Right lobe of liver (tissue), 6 donors: ENCODE results near the gene RLF. TPM values are rescaled to one million over a fixed set of nuclear protein-coding genes. Genes with fewer than 3 reads are reported as not detected.

Experiments
- ATAC-seq, 4 donors: fragments of 200-7000 bp; cut with Tn5 transposase; one replicate each; pipeline ENCODE4 v1.9.1; 2020; ENCODE audit warnings: mild to moderate bottlenecking in 4 of 4, moderate library complexity in 4 of 4
- DNase-seq, 3 donors: peaks; one replicate each; pipeline ENCODE4 v3.0.0-alpha.2; 2020
- H3K27ac ChIP-seq, 3 donors: fragments of 200-600 bp; one replicate each; pipeline ENCODE4 v1.8.0; 2022
- H3K27me3 ChIP-seq, 2 donors: fragments of 200-600 bp; one replicate each; pipeline ENCODE4 v1.8.0; 2022
- H3K36me3 ChIP-seq, 4 donors: fragments of 200-600 bp; sonication (generic) in 1 of 4; one replicate each; pipeline versions ENCODE4 v1.5.1 to v1.8.0; 2017 to 2022; ENCODE audit warnings: control low read depth in 1 of 4
- H3K4me1 ChIP-seq, 4 donors: fragments of 200-600 bp; sonication (generic) in 1 of 4; one replicate each; pipeline versions ENCODE4 v1.5.1 to v1.8.0; 2017 to 2022; ENCODE audit warnings: control low read depth in 1 of 4
- H3K4me3 ChIP-seq, 3 donors: fragments of 200-600 bp; one replicate each; pipeline ENCODE4 v1.8.0; 2022
- H3K9me3 ChIP-seq, 4 donors: fragments of 200-600 bp; sonication (generic) in 1 of 4; one replicate each; pipeline versions ENCODE4 v1.5.1 to v1.8.0; 2017 to 2022; ENCODE audit warnings: control low read depth in 1 of 4
- POLR2A ChIP-seq: fragments of 450-650 bp; IDR thresholded peaks from one replicate; pipeline ENCODE4 v1.6.1; 2017; ENCODE audit warnings: antibody characterized with exemption, mild to moderate bottlenecking
- WGBS: methylation state at CpG from one replicate; pipeline ENCODE4 v1.1.6; 2018; ENCODE audit warnings: low coverage, low lambda C conversion rate; ENCODE audit not compliant: insufficient coverage; ENCODE audit errors: missing lambda C conversion rate; 5-methylcytosine and 5-hydroxymethylcytosine counted together
- intact Hi-C, 2 donors: fragments of 100-400 bp; cut with DNase I; formaldehyde crosslinking; loops; one replicate each; pipeline versions ENCODE4 v1.11.2 to v1.14.1; 2022
- total RNA-seq, 6 experiments: library from RNA; depleted of rRNA in 2 of 6; stranded (reverse); fragments of >200 nt in 2 of 6; fragmentation: NEBNext Ultra II Directional in 3 of 6; extraction: Animal tissue kit (Norgen Biotek cat#: 25700) in 3 of 6; gene quantifications; one replicate each; pipeline versions ENCODE4 v1.1.0 to v1.2.4, GENCODE V29; 2016 to 2023
- TF ChIP-seq, protein P1 (sequence below), 4 donors: fragments of 200-600 bp in 3 of 4; fragments of 450-650 bp in 1 of 4; IDR thresholded peaks; one replicate each; pipeline versions ENCODE4 v1.5.1 to v1.8.0; 2016 to 2022; ENCODE audit warnings: antibody characterized with exemption in 4 of 4, mild to moderate bottlenecking in 2 of 4
- donor health status: DM: no; HTN: yes; CAD: no.
- donor health status: DM: no; HTN: no; CAD: no.
- donor health status: DM: no; HTN: no; CAD: no.
- donor health status: DM: no; HTN: yes; CAD: no.
- donor health status: DM: no; HTN: yes; CAD: no.

RLF gene
- total RNA-seq, 6 experiments from 2014 or later = 4.6 to 12.3 (median 6.0) TPM

GRCh38 chr1:40265919-40266318 lies 104.7 kb downstream of the RLF start:
- peaks cover 2 to 49% (median 19%) of the 10 kb centered on the region in 4 donors for H3K36me3 ChIP-seq

DNA sequence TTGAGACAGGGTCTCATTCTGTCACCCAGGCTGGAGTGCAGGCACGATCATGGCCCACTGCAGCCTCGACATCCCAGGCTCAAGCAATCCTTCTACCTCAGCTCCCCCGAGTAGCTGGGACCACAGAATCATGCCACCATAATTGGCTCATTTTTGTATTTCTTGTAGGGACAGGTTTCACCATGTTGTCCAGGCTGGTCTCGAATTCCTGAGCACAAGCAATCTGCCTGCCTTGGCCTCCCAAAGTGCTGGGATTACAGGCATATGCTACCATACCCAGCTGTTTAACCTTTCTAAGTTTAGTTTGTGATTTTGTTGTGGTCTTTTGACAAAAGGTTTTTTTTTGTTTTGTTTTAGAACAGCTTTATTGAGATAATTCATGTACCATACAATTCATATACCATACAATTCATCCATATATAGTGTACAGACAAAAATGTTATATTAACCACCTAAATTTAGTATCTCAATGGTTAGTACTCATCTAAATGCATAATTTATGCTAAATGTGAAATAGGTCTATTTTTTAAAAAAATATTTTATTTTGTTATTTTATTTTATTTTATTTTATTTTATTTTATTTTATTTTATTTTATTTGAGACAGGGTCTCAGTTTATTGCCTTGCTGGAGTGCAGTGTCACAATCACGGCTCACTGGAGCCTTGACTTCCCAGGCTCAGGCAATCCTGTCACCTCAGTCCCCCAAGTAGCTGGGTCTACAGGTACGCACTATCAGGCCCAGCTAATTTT lies 105.8 kb downstream of the RLF start:
- ATAC-seq = peak in 1 of 4 donors; percentile 6
- 96% methylated on average over 3 of the region's 6 CpGs for WGBS
- DNase-seq = no peak
- peaks cover 0 to 16% (median 3%) of the 10 kb centered on the region in 4 donors for H3K4me1 ChIP-seq
- H3K9me3 ChIP-seq = no peaks in the 10 kb centered on the region
- TF ChIP-seq, protein P1, sequence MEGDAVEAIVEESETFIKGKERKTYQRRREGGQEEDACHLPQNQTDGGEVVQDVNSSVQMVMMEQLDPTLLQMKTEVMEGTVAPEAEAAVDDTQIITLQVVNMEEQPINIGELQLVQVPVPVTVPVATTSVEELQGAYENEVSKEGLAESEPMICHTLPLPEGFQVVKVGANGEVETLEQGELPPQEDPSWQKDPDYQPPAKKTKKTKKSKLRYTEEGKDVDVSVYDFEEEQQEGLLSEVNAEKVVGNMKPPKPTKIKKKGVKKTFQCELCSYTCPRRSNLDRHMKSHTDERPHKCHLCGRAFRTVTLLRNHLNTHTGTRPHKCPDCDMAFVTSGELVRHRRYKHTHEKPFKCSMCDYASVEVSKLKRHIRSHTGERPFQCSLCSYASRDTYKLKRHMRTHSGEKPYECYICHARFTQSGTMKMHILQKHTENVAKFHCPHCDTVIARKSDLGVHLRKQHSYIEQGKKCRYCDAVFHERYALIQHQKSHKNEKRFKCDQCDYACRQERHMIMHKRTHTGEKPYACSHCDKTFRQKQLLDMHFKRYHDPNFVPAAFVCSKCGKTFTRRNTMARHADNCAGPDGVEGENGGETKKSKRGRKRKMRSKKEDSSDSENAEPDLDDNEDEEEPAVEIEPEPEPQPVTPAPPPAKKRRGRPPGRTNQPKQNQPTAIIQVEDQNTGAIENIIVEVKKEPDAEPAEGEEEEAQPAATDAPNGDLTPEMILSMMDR (IDR thresholded peaks at IDR 0.05) = no peak
- no peak for TF ChIP-seq POLR2A
- H3K36me3 ChIP-seq = peaks cover 4 to 49% (median 15%) of the 10 kb centered on the region in 4 donors
- intact Hi-C loops = no loop called here
- no peak overlapping the region for H3K4me3 ChIP-seq
- peak overlapping the region; percentile 60 to 83 (median 69) for H3K27ac ChIP-seq
- no peaks in the 10 kb centered on the region for H3K27me3 ChIP-seq

More at GRCh38 chr1:40265919-40266318, 104.7 kb downstream of the RLF start:
- Histone ChIP-seq H3K4me3 (no peak overlapping the region), H3K27ac (no peak overlapping the region), H3K27me3 (no peaks in the 10 kb centered on the region), H3K9me3 (no peaks in the 10 kb centered on the region), H3K4me1 (peaks cover 0 to 16% (median 3%) of the 10 kb centered on the region in 4 donors)
- TF ChIP-seq, protein P1 (IDR thresholded peaks at IDR 0.05) = no peak
- no peak for TF ChIP-seq POLR2A
- DNase-seq (no peak), ATAC-seq (no peak)
- intact Hi-C loops = no loop called here

- TF ChIP-seq, protein P1 (IDR thresholded peaks at IDR 0.05) = no peak
- no peak for TF ChIP-seq POLR2A
- WGBS = 22% methylated on average over 2 of the region's 2 CpGs
- peak; percentile 91 to 96 (median 93) for ATAC-seq
- Histone ChIP-seq H3K4me3 (no peak overlapping the region), H3K9me3 (no peaks in the 10 kb centered on the region), H3K4me1 (peaks cover 0 to 16% (median 3%) of the 10 kb centered on the region in 4 donors), H3K27me3 (no peaks in the 10 kb centered on the region), H3K36me3 (peaks cover 4 to 47% (median 12%) of the 10 kb centered on the region in 4 donors), H3K27ac (peak overlapping the region; percentile 60 to 83 (median 69))
- intact Hi-C loops = no loop called here
- no peak for DNase-seq
Observed at GRCh38 chr1:40267767-40268187, 106.6 kb downstream of the RLF start.

DNA sequence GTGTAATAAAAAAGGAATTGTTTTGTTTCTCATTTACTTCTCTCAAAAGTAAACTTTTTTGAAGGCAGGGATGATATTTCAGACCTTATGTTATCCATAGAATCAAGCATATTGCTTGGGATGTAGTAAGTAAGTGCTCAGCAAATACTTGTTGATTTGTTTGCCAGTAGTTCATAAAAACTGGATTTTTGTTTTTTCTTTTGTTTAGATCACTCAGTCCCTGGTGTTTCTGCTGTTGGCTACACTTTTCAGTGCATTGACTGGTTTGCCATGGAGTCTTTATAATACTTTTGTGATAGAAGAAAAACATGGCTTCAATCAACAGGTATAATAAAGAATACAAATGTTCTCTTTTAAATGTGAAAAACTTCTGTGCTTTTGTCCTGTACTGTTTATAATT lies 107.0 kb downstream of the RLF start:
- intact Hi-C loops = no loop called here
- no peaks in the 10 kb centered on the region for H3K27me3 ChIP-seq
- DNase-seq (no peak), ATAC-seq (no peak)
- H3K4me1 ChIP-seq = peaks cover 0 to 21% (median 3%) of the 10 kb centered on the region in 4 donors
- H3K36me3 ChIP-seq = peaks cover 4 to 43% (median 9%) of the 10 kb centered on the region in 4 donors
- no peak overlapping the region for H3K4me3 ChIP-seq
- no peaks in the 10 kb centered on the region for H3K9me3 ChIP-seq
- peak overlapping the region; percentile 33 to 83 (median 69) for H3K27ac ChIP-seq
- TF ChIP-seq, protein P1 (IDR thresholded peaks at IDR 0.05) = no peak
- no peak for TF ChIP-seq POLR2A
